MCF 10A (cell line): ENCODE measurements around the gene CAMKMT. TPM values are rescaled to one million over a fixed set of nuclear protein-coding genes. Genes with fewer than 3 reads are reported as not detected.
A peak's percentile ranks its signal among the peaks of the same experiment; 100 is the strongest.

Experiments
- BruUV-seq: library from RNA; stranded (reverse); fragments of 400-500 nt; replicated peaks from 2 replicates; lab custom pipeline; 2021; lab: Mats Ljungman, UMichigan
- CTCF ChIA-PET: fragments of 300-600 bp; sonication (Branson Sonifier 250); formaldehyde crosslinking; extraction: SDS; loops from one replicate; lab custom pipeline; 2021; ENCODE audit warnings: antibody characterized with exemption, inconsistent platforms; lab: Yijun Ruan, JAX
- POLR2A ChIA-PET: fragments of 300-600, 350-650 bp; sonication (Branson Sonifier 250); formaldehyde crosslinking; extraction: SDS; loops from one replicate; lab custom pipeline; 2020; ENCODE audit warnings: antibody characterized with exemption, inconsistent platforms; lab: Yijun Ruan, JAX
- DNase-seq: peaks from one replicate; pipeline ENCODE4 v3.0.0-alpha.2; 2018; ENCODE audit not compliant: unreplicated experiment
- H3K27ac Mint-ChIP-seq: one replicate; pipeline ENCODE4 v1.8.0; 2022; ENCODE audit warnings: mild to moderate bottlenecking, low read depth, mixed read lengths; ENCODE audit not compliant: unreplicated experiment
- H3K27me3 Mint-ChIP-seq: one replicate; pipeline ENCODE4 v1.8.0; 2022; ENCODE audit warnings: mixed read lengths; ENCODE audit not compliant: insufficient read depth, unreplicated experiment
- H3K36me3 Mint-ChIP-seq: one replicate; pipeline ENCODE4 v1.8.0; 2022; ENCODE audit warnings: mild to moderate bottlenecking, moderate library complexity, mixed read lengths; ENCODE audit not compliant: insufficient read depth, unreplicated experiment
- H3K4me1 Mint-ChIP-seq: one replicate; pipeline ENCODE4 v1.8.0; 2022; ENCODE audit warnings: mixed read lengths; ENCODE audit not compliant: insufficient read depth, unreplicated experiment
- H3K4me3 Mint-ChIP-seq: one replicate; pipeline ENCODE4 v1.8.0; 2022; ENCODE audit warnings: mild to moderate bottlenecking, moderate library complexity, mixed read lengths; ENCODE audit not compliant: unreplicated experiment
- H3K9me3 Mint-ChIP-seq: one replicate; pipeline ENCODE4 v1.8.0; 2022; ENCODE audit warnings: mixed read lengths; ENCODE audit not compliant: unreplicated experiment
- CTCF ChIP-seq: fragments of 200-600 bp; IDR thresholded peaks from one replicate; pipeline ENCODE4 v1.8.0; 2022; ENCODE audit warnings: antibody characterized with exemption, mild to moderate bottlenecking; ENCODE audit not compliant: unreplicated experiment
- intact Hi-C: fragments of 100-400 bp; cut with micrococcal nuclease; formaldehyde crosslinking; loops from 2 replicates; pipeline ENCODE4 v1.14.1; 2022
- total RNA-seq: library from RNA; stranded (reverse); gene quantifications from 2 replicates; pipeline ENCODE4 v1.2.3, GENCODE V29; 2022

CAMKMT gene
- total RNA-seq, 1 experiment from 2014 or later = 9.9 TPM

GRCh38 chr2:44549856-44550255 is 188.1 kb downstream of the CAMKMT start:
- peak overlapping the region; percentile 37 for H3K4me3 Mint-ChIP-seq

GRCh38 chr2:44550561-44550960 is 188.8 kb downstream of the CAMKMT start:
- Mint-ChIP-seq H3K27ac (peak overlapping the region; percentile 93), H3K36me3 (peaks cover 5% of the 10 kb centered on the region), H3K4me1 (peaks cover 66% of the 10 kb centered on the region), H3K4me3 (no peak overlapping the region), H3K9me3 (no peaks in the 10 kb centered on the region), H3K27me3 (no peaks in the 10 kb centered on the region)
- peak; percentile 33 for DNase-seq
- CTCF ChIA-PET = interaction anchor here (0.6 to 1.0 kb wide), 4 partner anchors 17 to 408 kb away, joined by 3 to 4 read pairs (median 4); no protein-coding TSS in a partner anchor
- POLR2A ChIA-PET = interaction anchor here (0.6 to 2.3 kb wide), 2 partner anchors 9 to 28 kb away, joined by 3 to 15 read pairs; no protein-coding TSS in a partner anchor
- no TSS peak for BruUV-seq
- no peak for TF ChIP-seq CTCF
- intact Hi-C loops = no loop called here

More at GRCh38 chr2:44549856-44550255, 188.1 kb downstream of the CAMKMT start:
- no peaks in the 10 kb centered on the region for H3K9me3 Mint-ChIP-seq
- peaks cover 5% of the 10 kb centered on the region for H3K36me3 Mint-ChIP-seq
- H3K27me3 Mint-ChIP-seq = no peaks in the 10 kb centered on the region
- TF ChIP-seq CTCF = no peak
- H3K27ac Mint-ChIP-seq = peak overlapping the region; percentile 93
- DNase-seq = peak; percentile 64
- intact Hi-C loops = loop anchor here (10.0 kb wide), 1 partner anchor 75 kb away; no protein-coding TSS in a partner anchor
- ChIA-PET CTCF (interaction anchor here (0.7 to 1.0 kb wide), 3 partner anchors 16 to 408 kb away, joined by 3 to 4 read pairs (median 3); no protein-coding TSS in a partner anchor), POLR2A (interaction anchor here (1.4 to 2.3 kb wide), 3 partner anchors 10 to 29 kb away, joined by 12 to 15 read pairs (median 14); no protein-coding TSS in a partner anchor)
- BruUV-seq = no TSS peak
- H3K4me1 Mint-ChIP-seq = peaks cover 68% of the 10 kb centered on the region

GRCh38 chr2:44551497-44551896 is 189.8 kb downstream of the CAMKMT start:
- Mint-ChIP-seq H3K9me3 (no peaks in the 10 kb centered on the region), H3K4me3 (no peak overlapping the region), H3K36me3 (peaks cover 1% of the 10 kb centered on the region), H3K4me1 (peaks cover 61% of the 10 kb centered on the region), H3K27me3 (no peaks in the 10 kb centered on the region), H3K27ac (no peak overlapping the region)
- POLR2A ChIA-PET = interaction anchor here (1.1 kb wide), 1 partner anchor 27 kb away, joined by 4 read pairs; no protein-coding TSS in a partner anchor
- DNase-seq = no peak
- TF ChIP-seq CTCF = no peak
- no TSS peak for BruUV-seq
- intact Hi-C loops = no loop called here
- CTCF ChIA-PET = interaction anchor here (0.5 kb wide), 1 partner anchor 153 kb away, joined by 3 read pairs; no protein-coding TSS in a partner anchor

GRCh38 chr2:44553456-44553855 is 191.7 kb downstream of the CAMKMT start:
- BruUV-seq = no TSS peak
- POLR2A ChIA-PET = interaction anchor here (0.6 to 1.2 kb wide), 4 partner anchors 12 to 191 kb away, joined by 3 to 6 read pairs (median 4); no protein-coding TSS in a partner anchor
- Mint-ChIP-seq H3K36me3 (no peaks in the 10 kb centered on the region), H3K27me3 (no peaks in the 10 kb centered on the region), H3K4me1 (peaks cover 51% of the 10 kb centered on the region), H3K4me3 (no peak overlapping the region), H3K9me3 (no peaks in the 10 kb centered on the region), H3K27ac (peak overlapping the region; percentile 90)
- CTCF ChIA-PET = interaction anchor here (0.6 to 1.5 kb wide), 3 partner anchors 22 to 74 kb away, joined by 3 to 6 read pairs (median 3); no protein-coding TSS in a partner anchor
- TF ChIP-seq CTCF = no peak
- DNase-seq = peak; percentile 90
- intact Hi-C loops = no loop called here
